Bone marrow (tissue), 2 donors: ENCODE data around the gene PRKAR1A.
"Not testable (repeated sequence)": the region's sequence is repeated elsewhere in the genome, so short reads cannot be mapped to it uniquely, and the experiment has no call there.

Source experiments
- DNase-seq, 2 donors: peaks; one replicate each; lab custom pipeline; 2025; lab: John Stamatoyannopoulos, UW

PRKAR1A gene

GRCh38 chr17:68579194-68579927 is 67.1 kb downstream of the PRKAR1A start:
- no peak for DNase-seq

DNA sequence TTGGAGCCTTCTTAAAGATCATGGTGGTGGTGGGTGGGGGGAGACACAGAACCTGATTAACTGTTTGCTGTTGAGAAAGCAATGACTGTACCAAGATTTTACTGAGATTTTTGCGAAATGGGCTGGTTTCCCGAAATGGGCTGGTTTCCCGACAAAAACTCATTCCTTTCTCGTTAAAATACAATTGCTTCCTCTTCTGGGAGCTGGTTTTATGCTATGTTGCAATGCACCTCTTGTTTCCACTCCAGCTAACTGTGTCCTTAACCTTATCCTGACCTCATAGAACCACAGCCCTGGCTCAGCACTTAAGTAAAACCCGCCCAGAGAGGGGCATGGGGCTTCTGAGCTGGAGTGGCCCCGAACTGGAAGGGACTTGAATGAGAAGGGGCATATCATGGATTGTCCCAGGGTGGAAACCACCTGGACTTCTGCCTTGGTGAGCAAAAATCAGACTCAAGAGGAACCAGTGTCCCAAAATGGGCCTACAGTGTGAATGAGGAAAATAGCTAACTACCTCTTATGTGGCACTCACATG is 68.1 kb downstream of the PRKAR1A start:
- DNase-seq = peak in 1 of 2 donors; percentile 38

DNA sequence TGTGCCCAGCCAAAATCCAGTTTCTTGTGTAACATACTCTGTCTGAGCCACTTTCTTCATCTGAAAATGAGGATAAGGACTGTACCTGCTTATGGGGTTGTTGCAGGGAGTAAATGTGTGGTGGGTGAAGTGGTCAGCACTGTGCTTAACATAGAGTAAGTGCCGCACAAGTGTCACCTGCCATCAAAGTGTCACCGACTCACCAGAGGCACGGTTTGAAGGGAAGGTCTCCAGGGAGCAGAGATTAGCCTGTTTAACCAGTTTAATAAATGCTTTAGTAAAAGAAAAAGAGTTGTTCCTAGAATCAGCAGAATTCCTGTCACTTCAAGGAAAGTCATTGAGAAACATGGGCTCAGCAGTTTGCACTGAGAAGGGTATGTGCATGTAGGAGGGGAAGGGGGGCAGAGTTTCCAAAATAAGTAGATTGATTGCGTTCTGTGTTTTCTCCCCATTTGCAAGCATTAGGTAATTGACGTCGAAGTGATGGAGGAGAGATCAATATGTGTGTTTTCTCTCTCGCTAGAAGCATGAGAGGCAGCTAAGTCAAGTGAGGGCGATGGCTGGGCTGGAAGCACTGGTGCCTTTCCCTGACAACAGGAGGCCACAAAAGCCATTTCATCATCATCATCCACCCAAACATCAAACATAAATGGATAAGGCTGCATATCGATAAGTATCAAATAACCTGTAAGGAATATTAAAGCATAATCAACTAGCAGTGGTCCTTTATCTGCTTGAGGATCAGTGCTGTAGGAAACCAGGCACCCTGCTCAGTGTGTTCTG is 69.8 kb downstream of the PRKAR1A start:
- DNase-seq = no peak

DNA sequence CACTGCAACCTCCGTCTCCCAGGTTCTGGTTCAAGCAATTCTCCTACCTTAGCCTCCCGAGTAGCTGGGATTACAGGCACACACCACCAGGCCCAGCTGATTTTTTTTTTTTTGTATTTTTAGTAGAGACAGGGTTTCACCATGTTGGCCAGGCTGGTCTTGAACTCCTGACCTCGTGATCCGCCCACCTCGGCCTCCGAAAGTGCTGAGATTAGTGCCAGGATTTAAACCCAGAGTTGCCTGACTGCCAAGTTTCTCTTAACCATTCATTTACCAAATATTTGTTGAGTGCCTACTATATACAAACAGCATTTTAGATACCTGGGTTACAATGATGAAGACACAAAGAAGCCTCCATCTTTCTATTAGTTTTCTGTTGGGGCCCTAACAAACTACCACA is 70.6 kb downstream of the PRKAR1A start:
- not testable (repeated sequence) for DNase-seq

DNA sequence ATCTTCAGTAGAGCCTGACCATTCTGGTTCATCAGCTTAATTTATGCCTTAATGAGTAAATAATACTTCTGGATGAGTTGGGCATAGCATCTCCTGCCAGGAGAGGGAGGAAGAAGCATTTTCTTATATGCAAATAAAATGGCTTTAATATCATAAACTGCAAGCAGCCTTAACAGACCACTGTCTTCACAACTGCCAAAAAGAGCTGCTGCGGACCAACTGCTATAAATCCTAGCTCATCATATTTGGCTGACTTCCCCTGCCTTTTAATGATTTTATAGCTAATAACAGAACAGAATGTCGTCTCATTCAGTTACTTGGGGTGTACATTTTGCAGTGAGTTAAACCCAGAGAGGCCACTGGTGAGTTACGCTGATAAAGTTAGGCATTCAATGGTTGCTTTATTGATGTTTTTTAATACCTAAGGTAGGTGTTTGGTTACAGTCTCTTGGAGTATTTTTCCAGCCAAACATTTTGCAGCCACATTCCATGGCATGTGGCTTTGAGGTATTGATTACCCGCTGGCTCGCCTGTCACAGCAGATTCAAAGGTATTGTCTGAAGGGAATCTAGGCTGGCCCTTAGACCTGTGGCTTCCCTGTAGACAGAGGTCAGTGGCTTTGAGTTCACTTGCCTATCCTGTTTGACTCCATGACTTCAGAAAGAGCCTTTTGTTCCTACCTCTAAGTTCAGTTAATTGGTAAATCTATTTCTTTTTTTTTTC is 72.5 kb downstream of the PRKAR1A start:
- DNase-seq = no peak

GRCh38 chr17:68585643-68586042 is 73.4 kb downstream of the PRKAR1A start:
- DNase-seq = no peak

GRCh38 chr17:68587026-68587425 is 74.8 kb downstream of the PRKAR1A start:
- DNase-seq = no peak

- DNase-seq = no peak
Measured at GRCh38 chr17:68587847-68588246, 75.6 kb downstream of the PRKAR1A start.

DNA sequence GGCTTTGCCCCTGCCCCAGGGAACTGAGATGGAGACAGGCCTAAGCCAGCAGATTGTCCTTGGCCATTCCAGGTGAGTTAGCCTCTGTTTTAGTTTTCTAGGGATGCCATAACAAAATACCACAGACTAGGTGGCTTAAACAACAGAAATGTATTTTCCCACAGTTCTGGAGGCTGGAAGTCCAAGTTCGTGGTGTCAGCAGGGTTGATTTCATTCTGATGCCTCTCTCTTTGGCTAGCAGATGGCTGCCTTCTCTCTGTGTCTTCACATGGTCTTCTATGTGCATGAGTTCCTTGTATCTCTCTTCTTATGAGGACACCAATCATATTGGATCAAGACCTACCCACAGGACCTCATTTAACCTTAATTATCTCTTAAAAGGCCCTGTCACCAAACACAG is 76.1 kb downstream of the PRKAR1A start:
- DNase-seq = no peak

- DNase-seq = no peak
Measured at GRCh38 chr17:68589086-68589485, 76.9 kb downstream of the PRKAR1A start.

DNA sequence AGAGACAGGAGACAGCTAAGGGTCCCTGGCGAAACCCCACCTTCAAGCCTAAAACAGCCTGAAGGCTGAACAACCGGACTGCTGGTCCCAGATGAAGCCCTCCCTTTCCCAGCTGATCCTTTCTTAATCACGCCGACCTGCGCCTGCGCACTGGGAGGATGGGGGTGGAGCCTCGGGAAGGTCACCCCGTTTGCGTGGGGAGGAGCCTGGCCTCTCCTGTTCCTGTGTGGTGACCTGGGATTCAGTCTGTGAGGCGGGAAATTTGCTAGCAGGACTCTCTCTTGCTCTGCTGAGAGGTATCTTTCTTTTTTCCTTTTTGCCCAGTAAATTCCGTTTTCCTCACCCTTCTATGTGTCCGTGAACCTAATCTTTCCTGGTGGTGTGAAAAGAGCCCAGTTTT is 79.4 kb downstream of the PRKAR1A start:
- no peak for DNase-seq

GRCh38 chr17:68592009-68592408 is 79.8 kb downstream of the PRKAR1A start:
- DNase-seq = no peak

GRCh38 chr17:68592682-68593641 is 80.7 kb downstream of the PRKAR1A start:
- DNase-seq = no peak

- no peak for DNase-seq
Measured at GRCh38 chr17:68594552-68594951, 82.3 kb downstream of the PRKAR1A start.

DNA sequence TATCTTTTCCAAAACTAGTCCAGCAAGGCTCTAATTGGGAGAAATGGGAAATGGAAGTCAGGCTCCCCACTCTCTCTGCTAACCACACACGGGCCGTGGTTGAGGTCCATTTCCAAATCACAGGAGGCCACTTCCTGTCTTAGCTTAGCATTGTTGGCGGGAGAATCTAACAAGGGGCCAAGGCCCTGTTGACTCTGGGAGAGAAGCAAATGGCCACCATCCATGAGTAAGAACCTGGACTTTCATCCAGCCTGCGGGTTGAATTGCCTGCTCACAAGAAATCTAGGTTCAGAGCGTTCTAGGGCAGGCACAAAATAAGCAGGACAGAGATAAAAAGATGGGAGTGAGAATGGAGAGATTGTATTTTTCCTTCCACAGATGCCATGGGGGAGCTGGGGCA is 83.3 kb downstream of the PRKAR1A start:
- no peak for DNase-seq

- no peak for DNase-seq
Measured at GRCh38 chr17:68595986-68596385, 83.8 kb downstream of the PRKAR1A start.

GRCh38 chr17:68596411-68596945 is 84.2 kb downstream of the PRKAR1A start:
- DNase-seq = no peak

GRCh38 chr17:68598074-68598473 is 85.8 kb downstream of the PRKAR1A start:
- DNase-seq = no peak

DNA sequence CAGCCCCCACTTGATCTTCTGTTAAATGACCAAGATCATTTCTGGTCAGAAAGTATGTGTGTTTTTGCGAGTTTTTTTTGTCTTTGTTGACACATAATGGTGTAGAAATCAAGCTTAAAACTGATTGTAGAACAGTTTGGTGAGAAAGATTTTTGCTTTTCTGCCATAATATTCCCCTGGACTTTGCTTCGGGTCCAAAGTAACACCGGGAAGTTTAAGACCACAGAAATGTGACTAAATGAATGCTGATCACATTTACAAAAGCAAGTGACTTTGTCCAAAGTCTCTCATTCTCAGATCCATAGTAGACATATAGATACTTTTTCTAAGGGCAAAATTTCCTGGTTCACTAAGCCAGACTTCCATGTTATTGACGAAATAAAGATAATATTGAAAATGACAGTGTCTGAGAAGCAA is 86.3 kb downstream of the PRKAR1A start:
- DNase-seq = no peak

- DNase-seq = no peak
Measured at GRCh38 chr17:68599091-68599490, 86.9 kb downstream of the PRKAR1A start.

DNA sequence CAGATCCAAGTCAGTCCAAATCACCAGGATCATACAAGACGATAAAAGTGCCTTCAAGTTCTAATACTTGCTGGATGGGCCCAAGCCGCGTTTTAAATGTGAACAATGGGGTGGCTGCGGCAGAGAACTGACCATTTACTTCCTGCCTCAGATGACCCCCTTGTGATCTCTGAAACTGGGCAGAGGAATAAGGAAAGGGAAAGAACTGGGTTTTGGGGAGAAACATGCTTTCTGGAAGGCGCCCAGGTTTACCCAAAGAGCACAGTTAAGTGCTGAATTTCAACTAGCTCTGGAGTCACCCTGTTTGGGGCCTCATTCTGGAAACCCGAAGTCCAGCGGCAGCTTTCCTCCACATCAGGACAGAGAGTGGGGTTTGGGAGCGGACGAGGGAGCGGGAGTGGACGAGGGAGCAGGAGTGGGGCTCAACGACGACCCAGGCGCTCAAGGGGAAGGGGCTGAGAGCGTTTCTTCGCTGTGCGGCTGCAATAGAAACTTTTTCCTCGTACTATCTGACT is 87.4 kb downstream of the PRKAR1A start:
- no peak for DNase-seq
